GM12874 (cell line): Measurements from ENCODE around the gene OR2D3.

ENCODE experiments used
- TF ChIP-seq, protein P1 (sequence below): IDR thresholded peaks from 2 replicates; pipeline ENCODE4 v1.5.1; 2011; ENCODE audit warnings: low read depth, mild to moderate bottlenecking, control low read depth, low read length, moderate library complexity; ENCODE audit not compliant: insufficient read depth

OR2D3 gene

DNA sequence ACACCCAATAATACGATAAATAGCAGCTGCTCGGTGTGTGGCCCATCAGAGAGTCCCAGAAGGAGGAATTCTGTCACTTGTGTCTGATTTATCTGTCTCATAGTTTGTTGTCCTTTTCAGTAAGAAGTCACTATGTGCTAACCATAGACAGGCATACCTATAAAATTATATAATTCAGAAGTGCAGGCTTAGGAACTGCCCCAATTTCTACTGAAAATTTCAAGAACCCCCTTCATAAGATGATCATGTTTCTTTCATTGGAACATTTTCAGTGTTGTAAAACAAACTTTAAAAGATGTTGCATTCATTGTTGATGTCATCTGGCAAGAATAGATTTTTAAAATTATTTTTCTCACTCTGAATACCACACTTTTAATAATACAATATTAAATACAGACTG is 28.4 kb upstream of the OR2D3 start, which contains the start of gene OR2D2:
TSS of gene OR2D2 (minus strand) at position 101 of the 400 bp plus-strand sequence. CDS start at position 101, 0 bp downstream.
- TF ChIP-seq, protein P1, sequence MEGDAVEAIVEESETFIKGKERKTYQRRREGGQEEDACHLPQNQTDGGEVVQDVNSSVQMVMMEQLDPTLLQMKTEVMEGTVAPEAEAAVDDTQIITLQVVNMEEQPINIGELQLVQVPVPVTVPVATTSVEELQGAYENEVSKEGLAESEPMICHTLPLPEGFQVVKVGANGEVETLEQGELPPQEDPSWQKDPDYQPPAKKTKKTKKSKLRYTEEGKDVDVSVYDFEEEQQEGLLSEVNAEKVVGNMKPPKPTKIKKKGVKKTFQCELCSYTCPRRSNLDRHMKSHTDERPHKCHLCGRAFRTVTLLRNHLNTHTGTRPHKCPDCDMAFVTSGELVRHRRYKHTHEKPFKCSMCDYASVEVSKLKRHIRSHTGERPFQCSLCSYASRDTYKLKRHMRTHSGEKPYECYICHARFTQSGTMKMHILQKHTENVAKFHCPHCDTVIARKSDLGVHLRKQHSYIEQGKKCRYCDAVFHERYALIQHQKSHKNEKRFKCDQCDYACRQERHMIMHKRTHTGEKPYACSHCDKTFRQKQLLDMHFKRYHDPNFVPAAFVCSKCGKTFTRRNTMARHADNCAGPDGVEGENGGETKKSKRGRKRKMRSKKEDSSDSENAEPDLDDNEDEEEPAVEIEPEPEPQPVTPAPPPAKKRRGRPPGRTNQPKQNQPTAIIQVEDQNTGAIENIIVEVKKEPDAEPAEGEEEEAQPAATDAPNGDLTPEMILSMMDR = no peak

DNA sequence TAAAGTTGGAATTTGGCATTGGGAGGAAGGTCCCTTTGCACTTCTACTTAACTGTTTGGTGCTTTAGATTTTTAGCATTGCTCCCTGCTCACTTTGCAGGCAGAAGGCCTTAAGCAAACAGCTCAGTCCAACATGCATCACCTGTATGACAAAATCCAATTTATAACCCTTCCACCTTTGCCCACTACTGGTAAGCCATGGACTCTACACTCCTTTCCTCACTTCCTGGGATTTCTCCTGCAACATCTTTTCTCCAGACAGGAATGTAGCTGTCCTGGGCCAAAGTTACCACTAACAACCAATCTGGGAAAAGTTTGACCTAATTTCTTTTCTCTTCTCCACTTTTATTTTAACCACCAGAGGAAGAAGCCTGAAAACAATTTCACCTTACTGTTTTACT is 26.7 kb upstream of the OR2D3 start:
- TF ChIP-seq, protein P1 = no peak

DNA sequence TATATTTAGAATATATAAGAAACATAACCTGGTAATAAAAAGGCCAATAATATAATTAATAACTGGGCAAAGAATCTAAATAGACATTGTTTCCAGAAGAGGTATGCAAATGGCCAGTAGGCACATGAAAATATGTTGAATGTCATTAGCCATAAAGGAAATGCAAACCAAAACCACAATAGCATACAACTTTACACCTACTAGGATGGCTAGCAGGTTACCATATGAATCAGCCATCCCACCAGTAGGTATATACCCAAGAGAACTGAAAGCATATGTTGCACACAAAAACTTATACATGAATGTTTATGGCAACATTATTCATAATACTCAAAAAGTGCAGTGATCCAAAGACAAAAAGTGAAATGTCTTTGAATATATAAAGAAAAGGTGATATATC is 25.8 kb upstream of the OR2D3 start:
- TF ChIP-seq, protein P1 = no peak

DNA sequence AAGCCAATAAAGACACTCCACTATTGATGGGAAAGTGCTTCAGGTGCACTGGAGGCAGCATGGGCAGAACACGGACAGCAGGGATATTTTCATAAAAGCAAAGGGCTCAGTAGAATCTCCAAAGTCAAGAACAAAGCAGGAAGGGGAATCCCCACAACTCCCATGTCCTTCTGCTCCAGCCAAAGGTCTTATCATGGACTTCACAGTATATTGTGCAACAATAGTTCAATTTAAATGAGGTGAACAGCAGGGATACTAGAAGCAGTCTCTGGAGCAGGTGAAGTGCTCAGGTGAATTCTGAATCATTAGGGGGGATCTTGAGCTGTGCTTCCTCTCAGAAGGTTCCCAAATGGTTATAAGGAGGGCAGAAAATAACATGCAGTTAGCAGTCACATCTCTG is 21.9 kb upstream of the OR2D3 start:
- TF ChIP-seq, protein P1 = no peak

DNA sequence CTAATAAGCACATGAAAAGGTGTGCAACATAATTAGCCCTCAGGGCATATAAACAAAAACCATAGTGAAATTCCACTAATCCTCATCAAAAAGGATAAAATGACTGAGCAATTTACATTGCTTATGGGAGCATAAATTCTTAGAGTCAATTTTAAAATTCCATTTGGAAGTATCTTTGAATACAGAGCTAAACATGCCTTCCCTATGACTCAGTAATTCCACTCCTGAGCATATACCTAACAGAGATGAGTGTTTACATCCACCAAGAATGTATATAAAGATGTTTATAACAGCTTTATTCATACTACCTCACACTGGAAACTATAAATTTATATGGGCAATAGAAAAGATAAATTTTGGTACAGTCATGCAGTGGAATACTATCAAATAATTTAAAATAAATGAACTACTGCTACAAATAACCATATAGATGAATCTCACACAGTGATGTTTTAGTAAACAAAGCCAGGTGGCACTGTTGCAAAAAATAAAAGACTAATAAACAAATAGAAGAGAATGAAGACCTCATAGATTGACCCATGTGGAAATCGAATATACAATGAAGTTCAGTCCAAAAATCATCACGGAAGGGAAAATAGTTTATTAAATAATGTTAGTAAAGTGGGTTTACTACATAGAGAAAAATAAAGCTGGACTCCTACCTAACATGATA is 20.3 kb upstream of the OR2D3 start:
- TF ChIP-seq, protein P1 = no peak

DNA sequence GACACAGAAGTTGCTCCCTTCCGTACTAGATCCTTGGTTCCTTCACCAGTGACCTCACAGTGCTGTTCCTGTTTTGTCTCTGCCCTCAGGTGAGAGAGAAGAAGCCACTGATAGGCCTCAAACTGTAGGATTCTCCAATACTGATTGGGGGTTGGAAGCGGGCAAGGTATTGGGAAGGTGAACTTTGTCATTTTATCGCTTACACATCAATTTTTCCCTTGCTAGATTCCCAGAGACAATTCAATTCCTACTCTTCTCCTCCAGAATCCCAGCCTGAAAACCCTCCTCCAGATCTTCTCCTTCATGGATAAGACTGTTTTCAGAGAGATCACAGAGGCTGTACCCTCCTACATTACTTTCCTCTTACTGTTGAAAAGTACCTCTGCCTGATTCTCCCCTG is 9.4 kb upstream of the OR2D3 start:
- TF ChIP-seq, protein P1 = no peak

DNA sequence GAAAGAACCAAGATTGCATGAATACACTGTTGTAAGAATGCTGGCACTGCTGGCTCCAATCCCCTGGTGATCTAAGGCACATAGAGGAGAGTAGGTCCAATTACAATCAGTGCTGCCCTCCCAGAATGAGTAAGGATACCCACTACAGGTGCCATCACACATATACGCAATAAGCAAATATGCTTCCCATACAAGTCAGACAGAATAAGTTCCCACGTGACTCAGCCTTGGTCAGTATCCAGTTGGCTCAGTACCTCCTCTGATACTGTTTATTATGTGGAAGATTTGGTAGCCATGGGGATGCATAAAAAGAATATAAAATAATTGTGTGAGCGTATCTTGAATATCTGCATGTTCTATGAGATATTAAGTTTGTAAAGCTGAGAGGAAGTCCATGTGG is 8.9 kb upstream of the OR2D3 start:
- TF ChIP-seq, protein P1 = no peak
